H1 (cell line): ENCODE data around the gene MAS1L. TPM values are rescaled to one million over a fixed set of nuclear protein-coding genes. Genes with fewer than 3 reads are reported as not detected.

Source experiments
- CTCF ChIA-PET: fragments of 300-600 bp; sonication (Branson Sonifier 250); formaldehyde crosslinking; loops from one replicate; lab custom pipeline; 2021; ENCODE audit not compliant: partially characterized antibody; lab: Charles Lee
- POLR2A ChIA-PET: fragments of 300-600 bp; sonication (Branson Sonifier 250); formaldehyde crosslinking; loops from one replicate; lab custom pipeline; 2021; ENCODE audit warnings: inconsistent platforms; ENCODE audit not compliant: partially characterized antibody; lab: Charles Lee
- DNase-seq, 2 experiments: peaks; one replicate each; pipeline versions ENCODE4 v3.0.0 to v3.0.0-alpha.2; 2010 to 2022; ENCODE audit warnings: low spot score in 2 of 2, low read depth in 1 of 2, mixed read lengths in 1 of 2
- FAIRE-seq: peaks from 2 replicates; lab custom pipeline; 2011; peaks lifted over from hg19 to GRCh38; lab: Jason Lieb, UNC
- H2AFZ ChIP-seq: 2 replicates; pipeline ENCODE4 v1.8.1; 2012; ENCODE audit warnings: low read length, inconsistent platforms
- H2AK5ac ChIP-seq: 2 replicates; pipeline ENCODE4 v1.6.1; 2013; ENCODE audit warnings: low read depth, low read length
- H2BK120ac ChIP-seq: replicated peaks from 2 replicates; pipeline ENCODE3; 2013; ENCODE audit warnings: low read depth, low read length, inconsistent platforms
- H2BK12ac ChIP-seq: 2 replicates; pipeline ENCODE4 v1.6.1; 2013; ENCODE audit warnings: low read depth, low read length
- H2BK15ac ChIP-seq: 2 replicates; pipeline ENCODE4 v1.6.1; 2013; ENCODE audit warnings: low read length
- H2BK20ac ChIP-seq: 2 replicates; pipeline ENCODE4 v1.6.1; 2013; ENCODE audit warnings: low read length
- H2BK5ac ChIP-seq: 2 replicates; pipeline ENCODE4 v1.6.1; 2013; ENCODE audit warnings: low read depth, low read length
- H3K14ac ChIP-seq: 2 replicates; pipeline ENCODE4 v1.6.1; 2013; ENCODE audit warnings: inconsistent platforms; ENCODE audit not compliant: insufficient read length
- H3K18ac ChIP-seq: 2 replicates; pipeline ENCODE4 v1.6.1; 2013; ENCODE audit warnings: low read length; ENCODE audit errors: extremely low read depth
- H3K23ac ChIP-seq: 2 replicates; pipeline ENCODE4 v1.6.1; 2013; ENCODE audit warnings: inconsistent platforms; ENCODE audit not compliant: insufficient read length
- H3K23me2 ChIP-seq: 2 replicates; pipeline ENCODE4 v1.6.1; 2013; ENCODE audit warnings: low read depth, low read length
- H3K27ac ChIP-seq: 2 replicates; pipeline ENCODE4 v1.6.1; 2011; ENCODE audit warnings: low read depth, low read length, inconsistent platforms
- H3K27me3 ChIP-seq, 4 experiments: replicated peaks in 1 of 4; 1 replicate in 1 of 4; 2 replicates in 3 of 4; pipeline versions ENCODE4 v1.6.1 to v1.8.1; 2011 to 2013; ENCODE audit warnings: low read length in 3 of 4, mild to moderate bottlenecking in 3 of 4, inconsistent platforms in 2 of 4, mixed read lengths in 2 of 4, moderate library complexity in 1 of 4; ENCODE audit not compliant: control insufficient read depth in 3 of 4, insufficient read depth in 3 of 4; ENCODE audit errors: extremely low read depth in 1 of 4
- H3K36me3 ChIP-seq, 4 experiments: 2 replicates each; pipeline versions ENCODE4 v1.6.1 to v1.8.1; 2011 to 2013; ENCODE audit warnings: mild to moderate bottlenecking in 4 of 4, low read length in 3 of 4, moderate library complexity in 2 of 4, control low read depth in 1 of 4, inconsistent platforms in 1 of 4; ENCODE audit not compliant: insufficient read depth in 4 of 4, control insufficient read depth in 2 of 4
- H3K4ac ChIP-seq: replicated peaks from 2 replicates; pipeline ENCODE3; 2013; ENCODE audit warnings: low read length, low read depth, mixed read lengths, inconsistent platforms; ENCODE audit not compliant: insufficient read length
- H3K4me1 ChIP-seq, 4 experiments: replicated peaks in 1 of 4; 1 replicate in 1 of 4; 2 replicates in 3 of 4; pipeline versions ENCODE4 v1.6.1 to v1.8.1; 2011 to 2013; ENCODE audit warnings: low read length in 3 of 4, inconsistent platforms in 2 of 4, mixed read lengths in 1 of 4; ENCODE audit not compliant: insufficient read depth in 4 of 4, control insufficient read depth in 3 of 4
- H3K4me2 ChIP-seq, 2 experiments: 2 replicates each; pipeline versions ENCODE4 v1.6.1 to v1.8.1; 2011 to 2013; ENCODE audit warnings: low read depth in 2 of 2, low read length in 2 of 2, control low read depth in 1 of 2, inconsistent platforms in 1 of 2, mild to moderate bottlenecking in 1 of 2; ENCODE audit not compliant: insufficient read depth in 1 of 2
- H3K4me3 ChIP-seq, 4 experiments: fragments of 200-600, 300-600 bp in 1 of 4; sonication (generic), shearing (Covaris generic), sonication (Bioruptor Twin) in 1 of 4; 2 replicates each; pipeline versions ENCODE4 v1.5.1 to v1.8.1; 2011 to 2016; ENCODE audit warnings: low read length in 4 of 4, low read depth in 3 of 4, control low read depth in 2 of 4, inconsistent platforms in 2 of 4, mild to moderate bottlenecking in 2 of 4, mixed read lengths in 1 of 4, moderate library complexity in 1 of 4; ENCODE audit not compliant: insufficient read depth in 2 of 4; ENCODE audit errors: extremely low read depth in 1 of 4
- H3K56ac ChIP-seq: replicated peaks from 2 replicates; pipeline ENCODE3; 2013; ENCODE audit warnings: low read depth, mild to moderate bottlenecking, mixed read lengths, low read length, inconsistent platforms; ENCODE audit not compliant: insufficient read length
- H3K79me1 ChIP-seq: 2 replicates; pipeline ENCODE4 v1.6.1; 2013; ENCODE audit warnings: low read depth, low read length, control low read depth
- H3K79me2 ChIP-seq, 2 experiments: 2 replicates each; pipeline versions ENCODE4 v1.6.1 to v1.8.1; 2012 to 2013; ENCODE audit warnings: low read length in 2 of 2, mild to moderate bottlenecking in 2 of 2, inconsistent platforms in 1 of 2; ENCODE audit not compliant: insufficient read depth in 2 of 2, control insufficient read depth in 1 of 2
- H3K9ac ChIP-seq, 4 experiments: replicated peaks in 1 of 4; 1 replicate in 1 of 4; 2 replicates in 3 of 4; pipeline versions ENCODE4 v1.6.1 to v1.8.1; 2011 to 2013; ENCODE audit warnings: low read depth in 3 of 4, low read length in 3 of 4, control low read depth in 2 of 4, mild to moderate bottlenecking in 2 of 4, moderate library complexity in 2 of 4, inconsistent platforms in 1 of 4; ENCODE audit errors: extremely low read depth in 1 of 4
- H3K9me3 ChIP-seq, 2 experiments: 2 replicates each; pipeline versions ENCODE4 v1.6.1 to v1.8.1; 2012 to 2013; ENCODE audit warnings: mild to moderate bottlenecking in 2 of 2, moderate library complexity in 2 of 2, control low read depth in 1 of 2, inconsistent platforms in 1 of 2, low read depth in 1 of 2, low read length in 1 of 2, mixed read lengths in 1 of 2; ENCODE audit not compliant: insufficient read depth in 2 of 2
- H4K20me1 ChIP-seq, 2 experiments: replicated peaks in 1 of 2; 2 replicates each; pipeline versions ENCODE3 to v1.8.1; 2011 to 2013; ENCODE audit warnings: inconsistent platforms in 2 of 2, low read length in 2 of 2, mild to moderate bottlenecking in 1 of 2; ENCODE audit not compliant: insufficient read depth in 2 of 2, control insufficient read depth in 1 of 2
- H4K5ac ChIP-seq: 2 replicates; pipeline ENCODE4 v1.6.1; 2013; ENCODE audit warnings: low read length, low read depth, mixed read lengths, inconsistent platforms; ENCODE audit not compliant: insufficient read length
- H4K8ac ChIP-seq: 2 replicates; pipeline ENCODE4 v1.8.0; 2013; ENCODE audit warnings: mild to moderate bottlenecking, moderate library complexity, low read length, inconsistent platforms; ENCODE audit not compliant: insufficient read depth; ENCODE audit errors: extremely low read depth
- H4K91ac ChIP-seq: replicated peaks from 2 replicates; pipeline ENCODE3; 2013; ENCODE audit warnings: low read length, mixed read lengths, inconsistent platforms; ENCODE audit not compliant: insufficient read length
- BCL11A ChIP-seq, 2 experiments: IDR thresholded peaks; one replicate each; pipeline ENCODE4 v1.6.1; 2011; ENCODE audit warnings: low read depth in 2 of 2, low read length in 2 of 2, mild to moderate bottlenecking in 2 of 2
- CBX8 ChIP-seq: fragments of 300-800, 300-1000 bp; sonication (generic); IDR thresholded peaks from 2 replicates; pipeline ENCODE4 v1.7.1; 2016; ENCODE audit warnings: low read depth, low read length, borderline replicate concordance
- EGR1 ChIP-seq: IDR thresholded peaks from 2 replicates; pipeline ENCODE4 v1.6.1; 2011; ENCODE audit warnings: low read depth, low read length, borderline replicate concordance
- SIN3A ChIP-seq, 2 experiments: IDR thresholded peaks in 1 of 2; conservative IDR thresholded peaks in 1 of 2; 2 replicates each; pipeline ENCODE4 v1.6.1; 2011 to 2012; ENCODE audit warnings: low read length in 2 of 2, improper control_type of control experiment in 1 of 2, low read depth in 1 of 2, mild to moderate bottlenecking in 1 of 2
- WGBS, 2 experiments: shearing (Covaris generic) in 1 of 2; methylation state at CpG; one replicate each; pipeline versions ENCODE4 v1.1.6 to v1.1.7; 2013 to 2015; ENCODE audit warnings: low lambda C conversion rate in 2 of 2, mixed read lengths in 2 of 2, inconsistent platforms in 1 of 2, low coverage in 1 of 2, missing lambda C conversion rate in 1 of 2; ENCODE audit not compliant: insufficient replicate concordance in 2 of 2, insufficient coverage in 1 of 2, insufficient read length in 1 of 2; ENCODE audit errors: extremely low coverage in 1 of 2, missing lambda C conversion rate in 1 of 2; 5-methylcytosine and 5-hydroxymethylcytosine counted together
- long read RNA-seq, 2 experiments: library from RNA in 1 of 2; library from capped mRNA in 1 of 2; stranded (forward); transcript quantifications; one replicate each; pipeline ENCODE4 v2.0.0, GENCODE V29; 2021; ENCODE audit warnings: inconsistent platforms in 1 of 2
- polyA minus RNA-seq, 3 experiments: library from RNA; depleted of rRNA, polyadenylated mRNA; stranded (reverse); fragments of >200 nt; gene quantifications; 1 replicate in 2 of 3; 2 replicates in 1 of 3; pipeline ENCODE4 v1.2.3, GENCODE V29; 2011
- polyA plus RNA-seq, 7 experiments: library from polyadenylated mRNA; depleted of rRNA in 3 of 7; stranded (reverse) in 5 of 7; unstranded in 2 of 7; fragments of >200 nt in 5 of 7; fragments of 200-250 nt in 2 of 7; gene quantifications; 1 replicate in 5 of 7; 2 replicates in 1 of 7; 4 replicates in 1 of 7; pipeline versions ENCODE4 v1.2.1 to v1.2.3, GENCODE V29; 2011 to 2013; ENCODE audit warnings: missing spikeins in 2 of 7, mixed read lengths in 2 of 7
- total RNA-seq: library from RNA; stranded (reverse); fragmentation: NEBNext Ultra II Directional; extraction: Animal tissue kit (Norgen Biotek cat#: 25700); gene quantifications from 2 replicates; pipeline ENCODE4 v1.2.1, GENCODE V29; 2021

The MAS1L gene
- total RNA-seq = not detected in 2 replicates
- not detected in 2 replicates for polyA plus RNA-seq (2011; rRNA removed)
- not detected for polyA plus RNA-seq (2011; cell fraction: cytosol; rRNA removed)
- not detected for polyA plus RNA-seq (2011; cell fraction: nucleus; rRNA removed)
- polyA plus RNA-seq (2012, experiment 1 of 2) = not detected in 4 replicates
- not detected for polyA plus RNA-seq (2012, experiment 2 of 2)
- polyA plus RNA-seq (2013, experiment 1 of 2) = not detected
- not detected for polyA plus RNA-seq (2013, experiment 2 of 2)
- not detected in 2 replicates for polyA minus RNA-seq (2011; rRNA and poly(A)+ RNA removed)
- not detected for polyA minus RNA-seq (2011; cell fraction: cytosol; rRNA and poly(A)+ RNA removed)
- not detected for polyA minus RNA-seq (2011; cell fraction: nucleus; rRNA and poly(A)+ RNA removed)
- long read RNA-seq, experiment 1 = 0 reads
- long read RNA-seq, experiment 2 = 0 reads

- H3K79me1 ChIP-seq = no peaks in the 10 kb centered on the region
- peak within 1 kb of the TSS; percentile 62 for H2BK12ac ChIP-seq
- POLR2A ChIA-PET = no interaction called here
- no peak within 1 kb of the TSS for H3K9ac ChIP-seq
- H3K27ac ChIP-seq = no peak within 1 kb of the TSS
- no peak within 1 kb of the TSS for H4K8ac ChIP-seq
- TF ChIP-seq CBX8 = no peak
- TF ChIP-seq EGR1 = no peak
- TF ChIP-seq SIN3A (conservative IDR thresholded peaks at IDR 0.05 in 1 of 2, IDR thresholded peaks at IDR 0.05 in 1 of 2; ENCODE audit: low read depth in 1 of 2, low read length in 2 of 2) = no peak
- no peak for TF ChIP-seq BCL11A (IDR thresholded peaks at IDR 0.05; ENCODE audit: low read depth in 2 of 2, low read length in 2 of 2)
- H3K9me3 ChIP-seq = no peaks in the 10 kb centered on the region
- H3K4ac ChIP-seq = no peak within 1 kb of the TSS
- H2BK20ac ChIP-seq = no peak within 1 kb of the TSS
- no peak within 1 kb of the TSS for H2BK120ac ChIP-seq
- H3K36me3 ChIP-seq = no peaks in the 10 kb centered on the region
- 0 out of 2 replicates have a peak within 1 kb of the TSS, but pooled peaks have one; percentile 21 for H2AFZ ChIP-seq
- no peak within 1 kb of the TSS for H4K91ac ChIP-seq
- no peaks in the 10 kb centered on the region for H3K79me2 ChIP-seq
- no peak within 1 kb of the TSS for H4K5ac ChIP-seq
- no peak within 1 kb of the TSS for H3K23ac ChIP-seq
- H3K23me2 ChIP-seq = no peaks in the 10 kb centered on the region
- CTCF ChIA-PET = interaction anchor here (1.3 kb wide), 1 partner anchor 51 kb away, joined by 3 read pairs; no protein-coding TSS in a partner anchor
- H3K56ac ChIP-seq = no peak within 1 kb of the TSS
- H2AK5ac ChIP-seq = no peak within 1 kb of the TSS
- DNase-seq (no peak), FAIRE-seq (no peak)
- no peaks in the 10 kb centered on the region for H3K4me1 ChIP-seq
- no peak within 1 kb of the TSS for H2BK15ac ChIP-seq
- no peaks in the 10 kb centered on the region for H3K27me3 ChIP-seq
- no peak within 1 kb of the TSS for H3K4me3 ChIP-seq
- H3K14ac ChIP-seq = no peak within 1 kb of the TSS
- H3K18ac ChIP-seq = no peak within 1 kb of the TSS
- H2BK5ac ChIP-seq = no peak within 1 kb of the TSS
- no peaks in the 10 kb centered on the region for H4K20me1 ChIP-seq
- WGBS, 2 experiments = 85% methylated on average over 2 of the region's 2 CpGs; no CpG with 5 or more reads in 1 of the 2 experiments
- H3K4me2 ChIP-seq = no peak within 1 kb of the TSS
These were observed at the start of gene MAS1L for GRCh38 chr6:29487660-29488059. Gene MAS1L, minus strand, starts transcription at chr6:29487956. Its CDS starts 54 bp downstream, at chr6:29487902.
